HG02938 (cell line): Measurements from ENCODE around the gene PLA2G15.

ENCODE experiments used
- ATAC-seq: cut with Tn5 transposase; IDR thresholded peaks from one replicate; pipeline ENCODE4 v1.9.1; 2021; ENCODE audit warnings: mild to moderate bottlenecking, moderate library complexity; ENCODE audit not compliant: unreplicated experiment

PLA2G15 gene

GRCh38 chr16:68251832-68252231, 6.7 kb downstream of the PLA2G15 start:
- ATAC-seq, result no peak

DNA sequence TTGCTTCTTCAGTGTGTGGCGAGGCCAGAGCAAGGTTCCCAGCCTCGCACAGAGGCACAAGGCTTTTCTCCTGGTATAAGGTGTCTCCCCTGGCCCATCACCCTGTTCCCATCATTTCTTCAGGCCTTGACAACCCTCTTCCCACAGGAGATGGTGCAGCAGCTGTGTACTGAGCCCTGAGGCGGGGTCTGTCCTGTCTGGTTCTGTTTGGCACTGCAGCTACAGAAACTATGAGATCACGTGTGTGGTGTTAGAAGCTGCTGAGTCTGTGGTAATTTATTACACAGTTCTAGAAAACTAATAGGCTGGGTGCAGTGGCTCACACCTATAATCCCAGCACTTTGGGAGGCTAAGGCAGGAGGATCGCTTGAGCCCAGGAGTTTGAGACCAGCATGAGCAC, 7.2 kb downstream of the PLA2G15 start:
- no peak for ATAC-seq

GRCh38 chr16:68253721-68254120, 8.5 kb downstream of the PLA2G15 start:
- ATAC-seq, result no peak

- no peak for ATAC-seq
Measured at GRCh38 chr16:68255712-68256111, 10.5 kb downstream of the PLA2G15 start.

- no peak for ATAC-seq
Measured at GRCh38 chr16:68257251-68257905, 12.2 kb downstream of the PLA2G15 start.

DNA sequence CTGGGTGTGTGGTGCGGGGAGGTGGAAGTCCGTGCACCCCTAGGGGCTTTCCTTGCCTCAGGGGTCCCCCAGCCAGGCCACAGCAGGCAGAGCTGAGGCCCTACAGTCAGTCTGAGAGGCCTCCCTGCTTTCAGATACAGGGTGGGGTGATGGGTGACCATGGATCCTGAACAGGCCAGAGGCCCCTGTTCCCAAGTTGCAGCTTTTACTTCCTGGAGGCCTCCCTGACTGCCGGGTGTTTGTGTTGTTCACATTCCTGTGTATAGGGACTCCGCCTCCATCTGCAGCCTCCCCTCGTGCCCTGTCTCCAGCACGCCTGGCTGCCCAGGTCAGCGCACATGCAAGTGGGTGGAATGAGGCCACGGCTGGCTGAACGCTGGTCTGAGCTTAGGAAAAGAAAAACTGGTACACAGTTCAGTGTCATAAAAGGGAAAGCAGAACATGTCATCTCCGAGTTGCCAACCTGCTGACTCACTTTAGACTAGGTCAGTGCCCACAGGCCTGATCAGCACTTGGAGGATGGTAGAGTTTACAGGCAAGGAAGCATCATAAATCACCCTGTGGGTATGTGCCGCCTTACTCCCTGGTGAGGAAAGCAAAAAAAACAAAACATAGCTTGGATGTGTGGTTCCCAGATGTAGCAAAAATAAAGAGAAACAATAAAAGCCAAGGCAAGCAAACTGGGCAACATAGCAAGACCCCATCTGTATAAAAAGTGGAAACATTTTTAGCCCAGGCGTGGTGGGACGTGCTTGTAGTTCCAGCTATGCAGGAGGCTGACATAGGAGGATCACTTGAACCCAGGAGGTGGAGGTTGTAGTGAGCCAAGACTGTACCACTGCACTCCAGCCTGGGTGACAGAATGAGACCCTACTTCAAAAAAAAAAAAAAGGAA, 13.0 kb downstream of the PLA2G15 start:
- ATAC-seq, result no peak

- no peak for ATAC-seq
Measured at GRCh38 chr16:68259007-68259825, 14.0 kb downstream of the PLA2G15 start.

DNA sequence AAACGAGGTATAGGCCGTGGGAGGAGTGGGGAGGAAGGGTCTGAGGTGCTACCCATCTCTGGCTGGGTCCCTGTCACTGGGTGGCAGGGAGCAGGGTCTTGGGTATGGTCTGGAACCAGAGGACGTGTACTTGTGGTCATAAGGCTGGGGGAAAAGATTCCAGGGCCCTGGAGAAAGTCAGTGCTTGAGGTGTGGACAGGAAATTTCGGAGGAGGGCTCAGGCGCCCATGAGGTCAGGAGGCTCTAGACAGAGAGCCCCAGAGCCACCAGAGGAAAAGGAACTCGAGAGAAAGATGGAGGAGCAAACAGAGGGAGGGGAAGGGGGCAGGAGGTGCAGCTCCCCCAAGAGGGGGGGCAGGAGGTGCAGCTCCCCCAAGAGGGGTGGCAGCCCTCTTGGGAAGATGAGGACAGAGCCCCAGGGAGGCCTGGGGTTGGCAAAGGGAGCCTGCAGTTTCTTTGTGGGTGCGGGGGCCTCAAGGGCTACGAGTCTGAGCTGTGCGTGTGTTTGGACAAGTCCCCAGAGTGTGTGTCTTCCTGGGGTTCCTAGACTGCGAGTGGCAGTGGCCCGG, 18.5 kb downstream of the PLA2G15 start:
- ATAC-seq, result no peak

DNA sequence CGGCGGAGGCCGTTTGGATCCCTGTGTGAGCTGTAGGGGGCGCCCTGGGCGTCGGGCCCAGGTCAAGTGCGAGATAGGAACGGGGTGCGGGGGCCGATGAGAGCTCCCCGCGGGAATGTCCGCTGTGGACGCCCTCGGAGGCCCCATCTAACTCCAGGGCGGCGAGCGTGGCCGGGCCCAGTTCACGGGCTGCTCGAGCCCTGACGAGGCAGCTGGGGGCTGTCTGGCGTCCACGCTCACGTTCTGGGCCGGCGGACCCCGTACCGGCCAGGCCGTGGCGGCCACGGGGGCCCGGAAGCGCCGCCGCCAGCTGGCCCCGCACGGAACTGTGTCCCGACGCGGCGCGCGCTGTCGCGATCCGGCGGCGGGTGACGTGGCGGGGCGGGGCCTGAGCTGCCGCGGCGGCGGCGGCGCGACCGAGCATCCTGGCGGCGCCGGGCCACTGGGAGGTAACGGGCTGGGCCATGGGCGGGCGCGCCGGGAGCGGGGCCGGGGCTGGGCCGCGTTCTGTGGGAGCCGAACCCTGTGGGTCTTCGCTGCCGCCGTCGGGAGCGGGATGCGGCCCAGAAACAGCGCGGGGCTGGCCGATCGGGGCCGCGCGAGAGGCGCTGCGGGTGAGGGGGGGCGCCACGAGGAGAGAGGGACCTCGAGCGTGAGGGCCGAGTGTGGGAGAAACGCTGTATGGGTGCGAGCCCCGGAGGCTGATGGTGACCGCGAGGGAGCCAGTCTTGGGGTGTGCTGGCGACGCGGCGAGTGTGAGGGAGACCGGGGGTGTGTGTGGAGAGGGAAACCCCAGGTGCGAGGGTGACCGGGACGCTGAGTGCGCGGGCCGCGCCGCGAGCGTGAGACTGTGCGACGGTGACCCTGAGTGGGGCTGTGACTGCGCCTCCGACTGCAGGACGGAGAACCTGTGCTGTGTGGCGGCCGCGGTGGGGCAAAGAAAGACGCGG, 19.2 kb downstream of the PLA2G15 start, which contains the start of gene SLC7A6:
TSS of gene SLC7A6 (plus strand) at position 399 of the 950 bp plus-strand sequence. CDS start 10,201 bp downstream, outside the sequence.
- ATAC-seq, result peak; percentile 60

DNA sequence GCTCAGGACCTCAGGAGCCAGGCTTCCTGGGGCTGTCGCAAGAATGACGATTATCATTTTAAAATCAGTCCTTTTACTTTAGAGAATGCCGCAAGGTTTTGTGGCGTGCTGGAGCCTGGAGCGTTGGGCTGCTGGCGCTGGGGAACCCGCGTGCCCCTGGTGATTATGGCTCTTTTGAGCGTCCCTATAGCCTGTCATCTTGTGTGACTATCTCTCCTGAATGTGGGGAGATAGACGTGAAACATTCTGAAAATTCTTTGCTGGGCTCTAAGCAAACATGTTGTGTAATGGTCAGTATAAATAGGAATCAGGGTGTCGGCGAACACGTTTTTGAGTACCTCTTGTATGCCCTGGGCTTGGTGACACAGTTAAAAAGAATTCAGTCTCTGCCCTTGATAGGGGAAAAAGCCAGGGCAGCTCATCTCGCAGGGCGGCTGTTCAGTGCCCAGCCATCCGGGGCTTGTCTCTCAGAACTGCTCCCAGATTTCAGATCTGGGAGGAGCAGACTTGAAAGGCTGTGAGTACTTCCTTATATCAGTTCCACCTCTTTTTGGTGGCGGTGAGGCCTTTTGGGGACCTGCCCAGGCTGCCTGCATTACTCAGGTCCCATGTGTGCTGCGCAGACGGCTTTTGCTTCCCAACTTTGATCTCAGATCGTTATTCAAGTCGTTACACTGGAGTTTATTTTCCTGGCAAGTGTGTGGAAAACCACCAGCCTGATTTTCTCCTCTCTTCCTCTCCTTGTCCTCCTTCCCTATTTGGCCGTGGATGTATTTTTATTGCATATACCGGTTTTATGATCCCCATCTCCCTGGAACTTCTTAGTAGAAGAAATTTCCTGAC, 20.1 kb downstream of the PLA2G15 start:
- peak; percentile 9 for ATAC-seq

DNA sequence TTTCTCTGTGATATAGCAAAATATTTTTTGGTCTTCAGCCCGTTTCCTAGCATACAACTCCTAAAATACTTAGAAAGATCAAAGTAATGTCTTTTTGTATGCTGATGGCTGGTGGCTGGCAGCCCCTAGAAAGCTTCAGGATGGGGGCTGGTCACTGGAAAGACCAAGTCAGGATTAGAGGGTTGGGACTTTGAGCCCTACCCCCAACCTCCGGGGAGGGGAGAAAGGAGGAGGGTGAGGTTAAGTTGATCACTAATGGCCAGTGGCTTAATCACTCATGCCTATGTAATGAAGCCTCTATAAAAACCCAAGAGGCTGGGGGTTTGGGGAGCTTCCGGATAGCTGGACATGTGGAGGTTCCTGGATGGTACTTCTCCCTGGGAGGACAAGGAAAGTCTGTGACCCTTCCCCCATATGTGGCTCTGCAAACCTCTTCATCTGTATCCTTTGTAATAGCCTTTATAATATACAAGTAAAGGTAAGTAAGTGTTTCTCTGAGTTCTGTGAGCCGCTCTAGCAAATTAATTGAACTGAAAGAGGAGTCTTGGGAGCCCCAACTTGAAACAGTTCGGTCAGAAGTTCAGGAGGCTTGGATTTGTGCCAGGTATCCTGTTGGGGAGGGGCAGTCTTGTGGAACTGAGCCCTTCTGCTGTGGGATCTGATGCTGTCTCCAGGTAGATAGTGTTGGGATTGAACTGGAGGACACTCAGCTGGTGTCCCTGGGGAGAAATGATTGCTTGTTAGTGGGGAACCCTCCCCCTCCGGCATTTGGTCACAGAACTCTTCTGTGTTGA, 22.6 kb downstream of the PLA2G15 start:
- ATAC-seq, result no peak

GRCh38 chr16:68269793-68270192, 24.6 kb downstream of the PLA2G15 start:
- no peak for ATAC-seq

- no peak for ATAC-seq
Measured at GRCh38 chr16:68270353-68270752, 25.2 kb downstream of the PLA2G15 start.

DNA sequence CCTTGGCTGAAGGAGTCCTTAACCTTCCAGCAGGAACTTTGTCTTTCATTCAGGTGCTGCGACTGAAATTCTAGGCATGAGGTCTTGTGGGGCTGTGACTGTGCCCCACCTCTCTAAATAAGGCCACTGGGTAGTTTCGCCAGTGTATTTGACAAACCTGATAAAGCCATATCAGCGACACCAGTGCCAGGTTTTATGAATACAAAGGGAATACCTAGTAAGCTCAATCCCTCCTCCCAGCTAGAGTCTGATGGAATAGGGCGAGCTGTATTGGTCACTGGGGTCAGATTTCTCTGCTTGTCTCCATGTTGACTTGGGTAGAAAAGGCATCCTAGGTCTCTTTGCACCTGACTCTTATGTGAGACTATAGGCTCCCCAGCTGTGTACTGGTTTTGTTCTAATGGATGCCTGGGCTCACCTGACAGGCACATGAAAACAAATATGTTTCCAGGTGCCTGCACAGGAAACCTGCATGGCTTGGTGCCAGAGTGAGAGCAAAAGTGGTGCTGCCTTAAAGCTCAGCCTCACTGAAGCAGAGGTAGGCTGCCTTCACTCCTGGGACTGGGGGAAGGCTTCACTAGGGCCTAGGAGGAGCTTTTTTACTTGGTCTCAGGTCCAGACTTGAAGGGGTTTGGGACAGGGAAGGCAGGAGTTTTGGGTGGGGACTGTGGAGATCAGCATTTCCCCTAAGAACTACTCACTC, 27.5 kb downstream of the PLA2G15 start:
- no peak for ATAC-seq

- ATAC-seq, result no peak
Measured at GRCh38 chr16:68273459-68273858, 28.3 kb downstream of the PLA2G15 start.

DNA sequence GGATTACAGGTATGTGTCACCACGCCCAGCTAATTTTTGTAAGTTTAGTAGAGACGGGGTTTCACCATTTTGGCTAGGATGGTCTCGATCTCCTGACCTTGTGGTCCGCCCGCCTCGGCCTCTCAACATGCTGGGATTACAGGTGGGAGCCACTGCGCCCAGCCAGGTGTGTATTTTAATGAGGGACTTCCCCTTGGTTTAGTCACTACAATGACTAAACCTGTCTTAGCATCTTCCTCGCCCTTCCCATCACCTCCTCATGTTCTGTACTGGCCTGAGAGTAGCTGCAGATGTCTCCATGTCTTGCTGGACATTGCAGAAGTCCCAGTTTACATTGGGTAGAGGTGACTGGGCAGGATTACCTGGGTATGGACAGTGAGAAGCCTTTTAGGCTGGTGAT, 28.7 kb downstream of the PLA2G15 start:
- no peak for ATAC-seq

DNA sequence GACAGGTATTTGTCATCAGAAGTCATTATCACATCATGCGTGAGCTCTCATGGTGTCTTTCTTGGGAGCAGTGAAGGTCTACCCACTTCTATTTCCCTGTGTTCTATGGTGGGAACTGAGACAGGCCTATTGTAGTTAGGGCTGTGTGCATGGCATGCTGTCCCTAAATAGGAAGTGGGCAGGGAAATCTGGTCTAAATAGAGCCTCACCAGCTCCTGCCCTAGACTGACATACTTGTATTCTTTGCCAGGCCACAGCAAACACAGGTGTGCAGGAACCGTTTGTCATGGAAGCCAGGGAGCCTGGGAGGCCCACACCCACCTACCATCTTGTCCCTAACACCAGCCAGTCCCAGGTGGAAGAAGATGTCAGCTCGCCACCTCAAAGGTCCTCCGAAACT, 29.3 kb downstream of the PLA2G15 start:
- no peak for ATAC-seq
